DMS153 (cell line): ENCODE results near the gene RBM14.
"Not testable (repeated sequence)": the region's sequence is repeated elsewhere in the genome, so short reads cannot be mapped to it uniquely, and the experiment has no call there.

Source experiments
- DNase-seq: peaks from one replicate; lab custom pipeline; 2025; lab: John Stamatoyannopoulos, UW

RBM14 gene

GRCh38 chr11:66595245-66595904 lies 21.1 kb upstream of the RBM14 start:
- no peak for DNase-seq

GRCh38 chr11:66598993-66599392 lies 17.4 kb upstream of the RBM14 start:
- DNase-seq, result no peak

DNA sequence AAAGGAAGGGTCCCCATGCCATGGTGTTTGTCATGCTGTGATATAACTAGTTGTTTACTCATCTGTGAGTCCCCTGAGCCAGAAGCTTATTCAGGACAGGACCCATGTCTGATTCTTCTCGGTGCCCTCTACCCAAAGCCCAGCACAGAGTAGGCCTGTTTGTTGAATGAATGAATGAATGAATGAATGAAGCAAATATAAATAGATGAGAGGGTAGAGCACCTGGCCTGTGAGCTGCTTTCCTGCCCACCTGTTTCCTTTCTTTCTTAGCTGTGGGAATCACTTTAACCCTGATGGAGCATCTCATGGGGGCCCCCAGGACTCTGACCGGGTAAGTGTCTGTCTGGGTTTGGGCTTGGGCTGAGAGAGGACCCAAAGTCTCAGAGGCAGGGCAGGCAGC lies 16.2 kb upstream of the RBM14 start:
- no peak for DNase-seq

GRCh38 chr11:66600631-66601233 lies 15.7 kb upstream of the RBM14 start:
- DNase-seq, result no peak

GRCh38 chr11:66603072-66603471 lies 13.4 kb upstream of the RBM14 start:
- DNase-seq, result no peak

DNA sequence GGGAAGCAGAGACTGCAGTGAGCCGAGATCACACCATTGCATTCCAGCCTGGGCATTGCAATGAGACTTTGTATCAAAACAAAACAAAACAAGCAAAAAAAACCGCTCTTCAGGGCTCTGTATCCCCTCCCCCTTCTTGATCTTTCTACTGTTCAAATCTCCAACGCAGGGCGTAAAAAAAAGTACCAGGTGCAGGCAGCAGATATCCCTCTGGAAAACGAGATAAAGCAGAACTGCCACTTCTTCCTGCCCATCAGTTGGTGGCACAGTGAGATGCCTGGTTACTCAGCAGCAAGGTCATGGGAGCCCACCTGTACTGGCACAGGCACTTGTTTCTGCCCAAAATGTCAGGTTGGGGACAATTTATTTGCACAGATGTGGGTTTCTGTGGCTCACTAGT lies 12.3 kb upstream of the RBM14 start:
- no peak for DNase-seq

GRCh38 chr11:66606608-66607007 lies 9.8 kb upstream of the RBM14 start:
- DNase-seq, result not testable (repeated sequence)

DNA sequence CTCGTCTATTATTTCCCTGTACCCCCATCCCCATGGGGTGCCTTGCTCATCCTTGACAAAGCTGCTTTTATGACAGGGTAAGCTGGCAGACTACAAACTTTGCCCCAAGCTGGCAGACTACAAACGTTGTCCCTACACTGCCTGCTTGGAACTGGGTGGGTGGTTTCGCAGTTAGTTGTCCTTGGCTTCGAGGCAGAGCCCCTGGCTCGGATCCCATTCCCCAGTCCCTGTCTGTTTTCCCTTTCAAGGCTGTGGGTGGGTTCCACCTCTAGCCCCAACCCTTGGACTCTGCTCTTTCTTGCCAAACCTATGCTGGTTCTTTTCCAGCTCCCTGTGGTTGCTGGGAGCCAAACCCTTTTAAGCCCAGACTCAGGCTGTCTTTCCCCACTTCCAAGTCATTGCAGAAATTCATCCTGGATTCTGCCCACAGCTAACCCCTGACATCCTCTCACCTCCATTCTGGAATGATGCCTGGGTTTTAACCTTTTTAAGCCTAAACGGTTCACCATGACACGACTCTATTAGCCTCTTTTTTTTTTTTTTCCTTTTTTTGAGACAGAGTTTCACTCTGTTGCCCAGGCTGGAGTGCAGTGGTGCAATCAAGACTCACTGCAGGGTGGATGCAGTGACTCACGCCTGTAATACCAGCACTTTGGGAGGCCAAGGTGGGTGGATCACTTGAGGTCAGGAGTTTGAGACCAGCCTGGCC lies 9.2 kb upstream of the RBM14 start:
- no peak for DNase-seq

DNA sequence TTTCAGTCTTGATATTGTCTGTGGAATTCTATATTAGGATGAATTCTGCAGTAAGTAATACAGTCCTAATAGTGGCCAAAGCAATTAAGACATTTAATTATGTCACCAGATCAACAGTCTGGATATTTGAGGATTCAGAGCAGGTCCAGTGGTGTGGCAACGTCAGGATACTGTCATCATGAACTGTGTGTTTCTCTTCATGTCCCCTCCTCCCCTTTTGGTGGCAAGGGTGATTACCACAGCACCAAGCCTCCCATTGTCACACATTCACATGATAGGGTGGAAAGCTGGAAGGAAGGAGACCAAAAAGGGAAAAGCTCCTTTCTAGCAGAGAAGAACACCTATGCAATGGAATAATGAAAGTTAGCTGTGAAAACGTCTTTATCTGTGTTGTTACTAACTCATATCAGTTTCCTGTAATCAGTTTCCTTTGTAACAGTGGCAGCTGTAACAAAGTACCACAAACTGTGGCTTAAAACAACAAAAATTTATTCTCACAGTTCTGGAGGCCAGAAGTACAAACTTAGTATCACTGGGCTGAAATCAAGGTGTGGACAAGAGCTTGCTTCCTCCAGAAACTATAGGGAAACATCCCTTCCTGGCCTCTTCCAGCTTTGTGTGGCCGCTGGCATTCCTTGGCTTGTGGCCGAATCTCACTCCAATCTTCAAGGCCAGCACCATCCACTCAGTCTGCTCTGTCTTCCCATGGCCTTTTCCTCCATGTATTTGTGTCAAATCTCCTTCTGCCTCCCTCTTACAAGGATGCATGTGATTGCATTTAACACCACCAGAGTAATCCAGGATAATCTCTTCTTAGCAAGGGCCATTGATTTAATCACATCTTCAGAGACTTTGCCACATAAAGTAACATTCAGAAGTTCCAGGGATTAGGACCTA lies 6.5 kb upstream of the RBM14 start:
- no peak for DNase-seq

DNA sequence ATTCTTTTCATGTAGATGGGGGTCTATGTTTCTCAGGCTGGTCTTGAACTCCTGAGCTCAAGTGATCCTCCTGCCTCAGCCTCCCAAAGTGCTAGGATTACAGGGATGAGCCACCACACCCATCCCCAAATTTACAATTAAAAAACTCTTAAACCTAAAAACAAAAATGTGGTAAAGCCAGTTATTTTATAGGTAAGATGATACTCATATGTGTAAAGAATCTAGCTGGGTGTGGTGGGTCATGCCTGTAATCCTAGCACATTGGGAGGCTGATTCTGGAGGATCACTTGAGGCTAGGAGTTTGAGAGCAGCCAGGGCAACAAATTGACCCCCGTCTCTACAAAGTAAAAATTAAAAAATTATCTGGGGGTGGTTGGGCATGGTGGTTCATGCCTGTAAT lies 4.0 kb upstream of the RBM14 start:
- no peak for DNase-seq

DNA sequence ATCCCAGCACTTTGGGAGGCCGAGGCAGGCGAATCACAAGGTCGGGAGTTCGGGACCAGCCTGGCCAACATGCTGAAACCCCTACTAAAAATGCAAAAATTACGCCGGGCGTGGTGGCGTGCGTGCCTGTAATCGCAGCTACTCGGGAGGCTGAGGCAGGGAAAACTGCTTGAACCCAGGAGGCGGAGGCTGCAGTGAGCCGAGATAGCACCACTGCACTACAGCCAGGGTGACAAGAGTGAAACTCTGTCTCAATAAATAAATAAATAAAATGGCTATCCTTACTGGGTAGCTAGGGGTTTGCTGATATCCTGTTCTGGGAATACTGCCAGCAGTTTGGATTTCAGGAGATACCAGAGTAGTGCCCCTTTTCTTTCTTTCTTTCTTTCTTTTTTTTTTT lies 2.4 kb upstream of the RBM14 start:
- DNase-seq, result no peak

- no peak for DNase-seq
Measured at GRCh38 chr11:66617155-66617834, 865 bp downstream of the RBM14 start.

DNA sequence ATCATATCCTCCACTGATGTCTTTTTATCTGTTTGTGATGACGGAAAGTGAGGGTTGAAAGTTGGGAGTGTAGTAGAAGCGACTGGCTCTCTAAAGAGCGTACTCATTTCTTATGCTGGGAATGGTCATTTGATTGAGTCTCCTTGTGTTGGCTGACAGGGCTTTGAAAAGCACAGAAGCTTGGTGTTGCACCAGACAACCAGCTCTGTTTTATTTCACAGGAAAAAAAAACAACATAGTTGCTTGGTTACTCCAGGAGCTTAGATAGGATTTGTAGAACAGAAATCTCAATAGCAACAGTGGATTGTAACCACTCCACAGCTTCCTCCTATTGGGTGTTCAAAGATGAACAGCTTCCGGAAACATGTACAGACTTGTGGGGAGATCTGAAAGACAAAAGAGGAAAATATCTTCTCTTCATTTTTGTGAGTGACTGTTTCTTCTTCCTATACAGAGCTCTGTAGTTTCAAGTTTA lies 2.7 kb downstream of the RBM14 start:
- no peak for DNase-seq

DNA sequence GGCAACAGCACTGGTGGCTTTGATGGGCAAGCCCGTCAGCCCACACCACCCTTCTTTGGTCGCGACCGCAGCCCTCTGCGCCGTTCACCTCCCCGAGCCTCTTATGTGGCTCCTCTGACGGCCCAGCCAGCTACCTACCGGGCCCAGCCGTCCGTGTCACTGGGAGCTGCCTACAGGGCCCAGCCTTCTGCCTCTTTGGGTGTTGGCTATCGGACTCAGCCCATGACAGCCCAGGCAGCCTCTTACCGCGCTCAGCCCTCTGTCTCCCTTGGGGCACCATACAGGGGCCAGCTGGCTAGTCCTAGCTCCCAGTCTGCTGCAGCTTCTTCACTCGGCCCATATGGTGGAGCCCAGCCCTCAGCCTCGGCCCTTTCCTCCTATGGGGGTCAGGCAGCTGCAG lies 8.0 kb downstream of the RBM14 start:
- no peak for DNase-seq

DNA sequence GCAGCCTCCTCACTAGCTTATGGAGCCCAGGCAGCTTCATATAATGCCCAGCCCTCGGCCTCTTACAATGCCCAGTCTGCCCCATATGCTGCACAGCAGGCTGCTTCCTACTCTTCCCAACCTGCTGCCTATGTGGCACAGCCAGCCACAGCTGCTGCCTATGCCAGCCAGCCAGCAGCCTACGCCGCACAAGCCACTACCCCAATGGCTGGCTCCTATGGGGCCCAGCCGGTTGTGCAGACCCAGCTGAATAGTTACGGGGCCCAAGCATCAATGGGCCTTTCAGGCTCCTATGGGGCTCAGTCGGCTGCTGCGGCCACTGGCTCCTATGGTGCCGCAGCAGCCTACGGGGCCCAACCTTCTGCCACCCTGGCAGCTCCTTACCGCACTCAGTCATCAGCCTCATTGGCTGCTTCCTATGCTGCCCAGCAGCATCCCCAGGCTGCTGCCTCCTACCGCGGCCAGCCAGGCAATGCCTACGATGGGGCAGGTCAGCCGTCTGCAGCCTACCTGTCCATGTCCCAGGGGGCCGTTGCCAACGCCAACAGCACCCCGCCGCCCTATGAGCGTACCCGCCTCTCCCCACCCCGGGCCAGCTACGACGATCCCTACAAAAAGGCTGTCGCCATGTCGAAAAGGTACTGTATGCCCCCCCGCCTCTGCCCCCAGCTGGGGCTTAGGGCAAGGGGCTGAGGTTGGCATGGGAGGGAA lies 8.8 kb downstream of the RBM14 start:
- DNase-seq, result no peak

DNA sequence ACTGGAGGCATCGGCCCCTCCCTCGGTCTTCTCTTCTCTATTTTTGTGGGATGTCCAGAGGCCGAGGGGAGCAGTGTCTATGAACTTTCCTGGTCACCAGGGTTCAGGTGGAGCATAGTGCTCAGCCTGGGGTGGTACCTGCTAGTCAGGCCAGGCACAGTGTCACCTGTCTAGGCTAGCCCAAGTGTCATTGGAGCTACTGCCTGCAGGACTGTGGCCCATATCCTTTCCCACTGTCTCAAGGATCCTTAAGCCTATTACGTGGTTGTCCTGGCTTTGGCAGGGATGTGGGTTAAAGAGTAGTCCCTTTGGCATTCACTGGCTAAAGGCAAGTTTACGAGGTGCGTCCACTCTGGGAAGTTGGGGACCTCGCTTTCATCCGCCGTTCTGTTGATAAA lies 9.3 kb downstream of the RBM14 start:
- DNase-seq, result no peak

- DNase-seq, result no peak
Measured at GRCh38 chr11:66626382-66626781, 10.0 kb downstream of the RBM14 start.

- DNase-seq, result no peak
Measured at GRCh38 chr11:66626926-66627325, 10.5 kb downstream of the RBM14 start.

DNA sequence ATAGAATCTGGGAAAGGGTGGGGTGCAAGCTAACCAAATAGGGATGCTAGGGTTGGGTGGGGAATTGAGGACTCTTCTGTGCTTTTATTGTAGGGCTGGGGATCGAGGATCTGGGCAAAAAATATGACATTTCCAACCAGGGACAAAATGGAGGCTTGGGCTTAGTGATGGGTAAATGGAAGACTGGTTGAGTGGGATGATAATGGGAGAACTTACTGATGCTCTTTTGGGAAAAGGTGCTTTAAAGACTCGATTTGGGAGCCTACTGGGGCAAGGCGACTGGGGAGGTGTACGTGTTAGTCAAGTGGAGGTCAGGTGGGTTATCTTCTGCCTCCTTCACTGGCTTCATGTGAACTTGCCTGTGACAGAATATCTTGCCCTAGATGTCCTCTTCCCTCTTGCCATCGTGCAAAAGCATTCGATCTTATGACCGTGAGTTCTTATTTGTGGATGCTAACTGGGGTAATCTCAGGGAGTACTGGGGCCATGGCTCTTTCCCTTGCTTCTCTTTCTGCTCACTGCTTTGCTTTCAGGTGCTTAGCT lies 11.7 kb downstream of the RBM14 start:
- DNase-seq, result no peak

GRCh38 chr11:66629356-66629755 lies 12.9 kb downstream of the RBM14 start:
- no peak for DNase-seq

DNA sequence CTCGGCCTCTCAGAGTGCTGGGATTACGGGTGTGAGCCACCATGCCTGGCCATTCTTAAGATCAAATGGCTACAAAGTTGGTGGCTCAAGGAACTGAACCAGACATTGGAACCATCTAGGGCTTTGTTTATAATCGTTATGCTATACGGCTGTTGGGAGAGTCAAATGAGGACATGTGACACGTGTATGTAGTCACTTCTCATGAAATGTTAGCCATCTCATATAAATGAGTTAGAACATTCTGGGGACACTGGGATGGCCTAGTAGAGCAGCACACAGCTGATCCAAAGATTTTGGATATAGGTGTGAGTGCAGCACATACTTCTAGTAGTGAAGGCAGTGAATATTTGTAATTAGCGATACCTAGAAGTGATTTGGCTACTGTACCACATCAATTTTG lies 15.5 kb downstream of the RBM14 start:
- no peak for DNase-seq
